ENCODE data around the gene VWA3B. TPM values are rescaled to one million over a fixed set of nuclear protein-coding genes. Genes with fewer than 3 reads are reported as not detected.
A peak's percentile ranks its signal among the peaks of the same experiment; 100 is the strongest.

VWA3B gene
- total RNA-seq, 6 donors from 2014 or later = 0.72 to 25.3 (median 5.3) TPM

DNA sequence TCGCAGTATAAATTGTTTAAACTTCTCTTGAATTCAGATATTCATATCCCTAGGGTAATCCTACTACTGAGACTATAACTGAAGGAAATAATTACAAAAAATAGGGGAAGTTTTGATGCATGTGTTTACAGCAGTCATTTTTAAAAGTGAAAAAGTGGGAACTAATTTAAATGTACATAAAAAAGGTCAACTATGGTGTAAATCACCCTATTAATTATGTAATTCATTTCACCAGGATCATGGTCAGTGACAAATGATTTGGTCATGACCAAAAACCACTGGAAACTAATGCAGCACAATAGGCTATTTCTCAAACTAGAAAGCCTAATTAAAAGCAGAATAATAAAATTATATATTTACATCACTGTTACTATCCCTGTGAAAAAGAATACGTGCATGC, 254.3 kb downstream of the VWA3B start:
- H3K4me3 ChIP-seq = no peak overlapping the region
- H3K27ac ChIP-seq = no peak overlapping the region
- 94 to 95% methylated on average over 2 of the region's 2 CpGs for WGBS, 2 donors
- peaks cover 0 to 6% (median 1%) of the 10 kb centered on the region in 4 donors for H3K27me3 ChIP-seq
- no peaks in the 10 kb centered on the region for H3K36me3 ChIP-seq
- peaks cover 0 to 3% (median 2%) of the 10 kb centered on the region in 4 donors for H3K4me1 ChIP-seq
- TF ChIP-seq POLR2AphosphoS5 (IDR thresholded peaks at IDR 0.05) (no peak), CTCF (IDR thresholded peaks at IDR 0.05) (no peak), EP300 (IDR thresholded peaks at IDR 0.05) (no peak), POLR2A (IDR thresholded peaks at IDR 0.05) (no peak)
- ATAC-seq (ENCODE audit: low FRiP score in 2 of 2) (no peak), DNase-seq (no peak)
- H3K9me3 ChIP-seq = no peaks in the 10 kb centered on the region

DNA sequence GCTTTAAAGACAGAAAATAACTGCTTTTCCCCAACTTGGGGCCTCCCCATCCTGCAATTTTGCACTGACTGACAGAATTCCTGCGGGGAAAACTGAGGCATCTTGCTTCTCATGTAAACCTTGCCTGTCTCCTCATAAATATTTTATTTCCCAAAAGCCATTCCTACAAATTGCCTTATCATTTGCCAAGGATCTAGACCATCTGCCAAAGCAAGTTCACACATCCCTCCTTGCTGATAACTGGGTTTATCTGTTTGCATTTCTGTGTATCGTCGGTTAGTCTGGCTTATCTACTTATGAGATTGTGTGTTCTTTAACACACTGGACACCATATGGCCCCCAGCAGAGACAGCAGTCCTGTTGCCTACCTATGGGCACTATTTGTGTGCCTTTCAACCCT, 256.3 kb downstream of the VWA3B start:
- peaks cover 0 to 26% (median 20%) of the 10 kb centered on the region in 4 donors for H3K27me3 ChIP-seq

DNA sequence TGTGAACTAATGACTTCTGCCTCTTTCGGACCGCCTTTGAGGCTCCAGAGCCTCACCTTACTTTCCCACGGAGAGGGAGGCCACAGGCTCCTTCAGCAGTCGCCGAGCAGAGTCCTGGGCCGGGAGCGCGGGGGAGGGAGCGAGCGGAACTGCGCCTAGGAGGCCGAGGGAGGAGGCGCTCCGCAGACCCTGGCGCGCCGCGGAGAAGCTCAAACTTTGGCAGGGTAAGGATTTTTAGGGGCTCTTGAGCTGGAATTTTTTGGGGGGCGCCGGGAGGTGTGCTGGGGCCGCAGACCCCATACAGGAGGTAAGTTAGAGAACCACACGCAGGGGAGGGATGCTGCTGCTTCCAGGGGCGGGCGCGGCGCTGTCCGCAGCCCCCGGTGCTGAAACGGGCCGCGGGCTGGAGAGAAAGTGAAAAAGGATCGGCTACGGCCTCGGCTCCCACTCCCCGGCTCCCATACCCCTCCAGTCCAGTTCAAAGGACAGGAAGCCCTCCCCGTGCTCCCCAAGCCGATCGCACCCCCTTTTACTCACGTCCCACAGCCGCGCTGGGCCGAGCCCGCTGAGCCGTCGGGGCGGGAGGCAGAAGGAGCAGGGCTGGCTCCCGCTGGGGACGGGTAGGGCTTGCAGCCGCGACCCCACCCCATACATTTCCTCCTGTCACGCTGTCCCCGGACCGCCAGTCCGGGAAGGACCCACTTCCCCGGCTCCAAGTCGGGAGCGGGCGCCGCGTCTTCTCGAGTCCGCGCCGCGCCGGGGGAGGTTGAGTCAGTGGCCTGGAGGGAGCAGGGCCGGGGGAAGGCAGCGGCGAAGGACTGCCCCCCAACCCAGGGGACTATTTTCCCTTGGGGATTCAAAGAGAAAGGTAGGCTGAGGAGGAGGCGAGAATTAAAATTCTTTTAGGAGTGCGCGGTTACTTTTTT, 259.6 kb downstream of the VWA3B start, which contains the start of gene CNGA3:
Gene CNGA3 (plus strand): TSS at position 146 of the 926 bp plus-strand sequence. CDS start 23,520 bp downstream, outside the sequence.
- H3K36me3 ChIP-seq = no peaks in the 10 kb centered on the region
- DNase-seq (peak in 1 of 2 donors; percentile 90), ATAC-seq (ENCODE audit: low FRiP score in 2 of 2) (peak in 1 of 2 donors; percentile 76)
- H3K27me3 ChIP-seq = peaks cover 0 to 31% (median 21%) of the 10 kb centered on the region in 4 donors
- no peak within 1 kb of the TSS for H3K27ac ChIP-seq
- H3K9me3 ChIP-seq = no peaks in the 10 kb centered on the region
- TF ChIP-seq EP300 (IDR thresholded peaks at IDR 0.05) = no peak
- TF ChIP-seq POLR2A (IDR thresholded peaks at IDR 0.05) = no peak
- peak in 1 of 6 experiments; percentile 23 for TF ChIP-seq CTCF (IDR thresholded peaks at IDR 0.05)
- peak within 1 kb of the TSS in 1 of 4 donors; percentile 10 for H3K4me3 ChIP-seq
- 5 to 9% methylated on average over 11 to 46 of the region's 72 CpGs for WGBS, 2 donors
- peaks cover 0 to 15% (median 11%) of the 10 kb centered on the region in 4 donors for H3K4me1 ChIP-seq

More for the DNA sequence above, 256.3 kb downstream of the VWA3B start:
- Histone ChIP-seq H3K9me3 (no peaks in the 10 kb centered on the region), H3K36me3 (no peaks in the 10 kb centered on the region), H3K27ac (no peak overlapping the region), H3K4me3 (no peak overlapping the region), H3K4me1 (peaks cover 0 to 15% (median 11%) of the 10 kb centered on the region in 4 donors)
- no peak for TF ChIP-seq POLR2AphosphoS5 (IDR thresholded peaks at IDR 0.05)
- TF ChIP-seq POLR2A (IDR thresholded peaks at IDR 0.05) = no peak
- TF ChIP-seq EP300 (IDR thresholded peaks at IDR 0.05) = no peak
- TF ChIP-seq CTCF (IDR thresholded peaks at IDR 0.05) = no peak
- DNase-seq = no peak
- WGBS, 2 donors = 56 to 59% methylated on average over 3 of the region's 3 CpGs
- ATAC-seq (ENCODE audit: low FRiP score in 2 of 2) = no peak

DNA sequence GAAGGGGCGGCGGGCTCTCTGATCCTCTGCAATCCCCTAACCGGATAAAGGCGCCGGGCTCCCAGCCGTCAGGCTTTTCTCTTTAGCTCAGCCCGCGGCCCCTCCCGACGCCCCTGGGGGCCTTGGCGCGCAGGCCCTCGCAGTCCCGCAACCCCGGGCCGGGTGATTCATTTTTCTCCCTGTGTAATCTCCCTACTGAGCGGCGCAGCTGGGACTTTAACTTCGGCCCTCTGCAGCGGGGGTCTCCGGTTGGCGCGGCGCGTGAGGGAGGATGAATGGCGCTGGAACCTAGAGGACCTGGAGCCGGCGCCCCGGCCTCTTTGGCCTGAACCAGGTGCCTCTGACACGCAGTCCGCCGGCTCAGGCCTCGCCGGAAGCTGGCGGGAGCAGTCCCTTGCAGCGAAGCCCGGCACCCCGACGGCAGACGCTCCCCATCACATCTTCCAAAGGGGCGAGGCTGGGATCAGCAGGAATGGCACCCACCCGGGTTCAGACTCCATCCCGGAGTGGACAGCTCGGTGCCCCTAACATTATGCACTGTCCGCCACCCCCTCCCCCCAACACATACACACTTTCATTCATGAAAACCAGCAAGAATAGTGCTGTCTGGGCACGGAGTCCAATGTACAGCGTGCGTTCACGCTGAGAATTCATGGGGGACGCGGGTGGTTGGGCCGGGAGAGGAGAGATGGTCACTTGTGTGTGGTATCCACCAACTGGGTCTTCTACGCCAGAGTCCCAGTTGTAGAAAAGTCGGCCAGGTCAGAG, 260.5 kb downstream of the VWA3B start:
- ATAC-seq (ENCODE audit: low FRiP score in 2 of 2) = no peak
- 11 to 13% methylated on average over 14 to 39 of the region's 54 CpGs for WGBS, 2 donors
- H3K4me3 ChIP-seq = no peak overlapping the region
- peaks cover 0 to 31% (median 21%) of the 10 kb centered on the region in 4 donors for H3K27me3 ChIP-seq
- no peaks in the 10 kb centered on the region for H3K9me3 ChIP-seq
- peaks cover 0 to 15% (median 11%) of the 10 kb centered on the region in 4 donors for H3K4me1 ChIP-seq
- no peak for TF ChIP-seq CTCF (IDR thresholded peaks at IDR 0.05)
- TF ChIP-seq POLR2A (IDR thresholded peaks at IDR 0.05) = no peak
- TF ChIP-seq EP300 (IDR thresholded peaks at IDR 0.05) = no peak
- TF ChIP-seq POLR2AphosphoS5 (IDR thresholded peaks at IDR 0.05) = no peak
- H3K27ac ChIP-seq = no peak overlapping the region
- no peaks in the 10 kb centered on the region for H3K36me3 ChIP-seq
- DNase-seq = peak in 1 of 2 donors; percentile 74

Measured in upper lobe of left lung (tissue), 6 donors.